Neural progenitor cell (in vitro differentiated cells): Measurements from ENCODE around the gene SMIM28. TPM values are rescaled to one million over a fixed set of nuclear protein-coding genes. Genes with fewer than 3 reads are reported as not detected.

Experiments used
- DNase-seq: peaks from one replicate; pipeline ENCODE4 v3.0.0-alpha.2; 2016; ENCODE audit warnings: low spot score
- H2AFZ ChIP-seq: fragments of 200-600 bp; sonication (generic); replicated peaks from 2 replicates; pipeline ENCODE4 v1.6.1; 2016; ENCODE audit warnings: antibody characterized with exemption
- H3F3A ChIP-seq: fragments of 200-600 bp; sonication (generic); 2 replicates; pipeline ENCODE4 v1.6.1; 2016; ENCODE audit warnings: antibody characterized with exemption, low read depth
- H3K27ac ChIP-seq: fragments of 200-600 bp; sonication (generic); 2 replicates; pipeline ENCODE4 v1.5.1; 2016; ENCODE audit warnings: mild to moderate bottlenecking
- H3K27me3 ChIP-seq: fragments of 200-600 bp; sonication (generic); 2 replicates; pipeline ENCODE4 v1.6.1; 2016; ENCODE audit warnings: mild to moderate bottlenecking, moderate library complexity
- H3K36me3 ChIP-seq: fragments of 200-600 bp; sonication (generic); 2 replicates; pipeline ENCODE4 v1.5.1; 2016
- H3K4me1 ChIP-seq: fragments of 200-600 bp; sonication (generic); 2 replicates; pipeline ENCODE4 v1.6.1; 2016; ENCODE audit warnings: mixed run types
- H3K4me2 ChIP-seq: fragments of 200-600 bp; sonication (generic); 2 replicates; pipeline ENCODE4 v1.6.1; 2016
- H3K4me3 ChIP-seq: fragments of 200-600 bp; sonication (generic); 2 replicates; pipeline ENCODE4 v1.5.1; 2016
- H3K79me2 ChIP-seq: fragments of 200-600 bp; sonication (generic); 2 replicates; pipeline ENCODE4 v1.6.1; 2016; ENCODE audit warnings: low read depth
- H3K9ac ChIP-seq: fragments of 200-600 bp; sonication (generic); 2 replicates; pipeline ENCODE4 v1.6.1; 2016
- H3K9me3 ChIP-seq: fragments of 200-600 bp; sonication (generic); 2 replicates; pipeline ENCODE4 v1.5.1; 2016; ENCODE audit warnings: low read depth
- H4K20me1 ChIP-seq: fragments of 200-600 bp; sonication (generic); 2 replicates; pipeline ENCODE4 v1.6.1; 2016; ENCODE audit warnings: low read depth
- H3K27ac Mint-ChIP-seq: 3 replicates; pipeline ENCODE4 v1.8.0; 2021; ENCODE audit warnings: mixed read lengths
- H3K27me3 Mint-ChIP-seq: 2 replicates; pipeline ENCODE4 v1.8.0; 2022; ENCODE audit warnings: low read depth, mild to moderate bottlenecking, inconsistent platforms, moderate library complexity, mixed read lengths; ENCODE audit not compliant: insufficient read depth
- H3K36me3 Mint-ChIP-seq: 3 replicates; pipeline ENCODE4 v1.8.0; 2021; ENCODE audit warnings: mixed read lengths
- H3K4me1 Mint-ChIP-seq: 3 replicates; pipeline ENCODE4 v1.8.0; 2021; ENCODE audit warnings: mixed read lengths
- H3K4me3 Mint-ChIP-seq: 3 replicates; pipeline ENCODE4 v1.8.0; 2021; ENCODE audit warnings: mild to moderate bottlenecking, moderate library complexity, mixed read lengths
- H3K9me3 Mint-ChIP-seq: 3 replicates; pipeline ENCODE4 v1.8.0; 2020; ENCODE audit warnings: mixed read lengths
- EZH2 ChIP-seq: fragments of 200-600 bp; sonication (generic); IDR thresholded peaks from 2 replicates; pipeline ENCODE4 v1.6.1; 2017; ENCODE audit warnings: antibody characterized with exemption, mild to moderate bottlenecking, moderate library complexity
- EZH2phosphoT487 ChIP-seq: fragments of 200-600 bp; sonication (generic); IDR thresholded peaks from 2 replicates; pipeline ENCODE4 v1.6.1; 2017; ENCODE audit warnings: antibody characterized with exemption
- total RNA-seq: library from RNA; depleted of rRNA; stranded (reverse); fragments of >200 nt; gene quantifications from 2 replicates; pipeline ENCODE4 v1.2.3, GENCODE V29; 2015; ENCODE audit warnings: low replicate concordance
- TF ChIP-seq, protein P1 (sequence below): fragments of 200-600 bp; sonication (generic); IDR thresholded peaks from 2 replicates; pipeline ENCODE4 v1.5.1; 2017; ENCODE audit warnings: antibody characterized with exemption, mild to moderate bottlenecking

The SMIM28 gene
- total RNA-seq, result not detected in 2 replicates

DNA sequence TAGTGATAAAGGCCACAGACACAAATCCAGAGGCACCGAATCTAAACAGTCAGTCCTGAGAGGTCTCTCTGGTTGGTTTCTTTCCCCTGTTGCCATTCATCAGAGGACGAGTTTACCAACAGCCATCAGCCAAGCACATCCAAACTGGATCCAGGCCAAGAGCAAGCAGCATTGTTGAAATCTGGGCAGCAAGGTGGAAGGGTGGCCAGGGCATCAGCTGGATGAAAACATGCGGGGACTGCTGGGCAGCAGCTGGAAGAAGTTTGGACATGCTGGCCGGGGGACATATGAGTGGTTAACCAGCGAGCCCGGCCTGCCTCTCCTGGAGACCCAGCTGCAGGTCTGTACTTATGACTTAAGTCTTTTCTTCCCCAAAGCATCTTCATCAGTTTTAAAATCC lies at the start of gene SMIM28:
Gene SMIM28, plus strand, starts transcription at position 62 of the 400 bp plus-strand sequence. Its CDS starts 168 bp downstream, at position 230.
- Histone ChIP-seq H3K9me3 (no peaks in the 10 kb centered on the region), H3K4me2 (no peak within 1 kb of the TSS), H3K79me2 (no peaks in the 10 kb centered on the region), H4K20me1 (no peaks in the 10 kb centered on the region), H3K36me3 (no peaks in the 10 kb centered on the region), H3K27ac (no peak within 1 kb of the TSS), H3K9ac (no peak within 1 kb of the TSS), H3F3A (no peaks in the 10 kb centered on the region), H3K4me3 (no peak within 1 kb of the TSS), H3K4me1 (no peaks in the 10 kb centered on the region), H2AFZ (peak within 1 kb of the TSS; percentile 51), H3K27me3 (no peaks in the 10 kb centered on the region)
- Mint-ChIP-seq H3K36me3 (no peaks in the 10 kb centered on the region), H3K4me1 (peaks cover 2% of the 10 kb centered on the region), H3K27me3 (no peaks in the 10 kb centered on the region), H3K4me3 (no peak within 1 kb of the TSS), H3K9me3 (no peaks in the 10 kb centered on the region), H3K27ac (no peak within 1 kb of the TSS)
- TF ChIP-seq, protein P1, sequence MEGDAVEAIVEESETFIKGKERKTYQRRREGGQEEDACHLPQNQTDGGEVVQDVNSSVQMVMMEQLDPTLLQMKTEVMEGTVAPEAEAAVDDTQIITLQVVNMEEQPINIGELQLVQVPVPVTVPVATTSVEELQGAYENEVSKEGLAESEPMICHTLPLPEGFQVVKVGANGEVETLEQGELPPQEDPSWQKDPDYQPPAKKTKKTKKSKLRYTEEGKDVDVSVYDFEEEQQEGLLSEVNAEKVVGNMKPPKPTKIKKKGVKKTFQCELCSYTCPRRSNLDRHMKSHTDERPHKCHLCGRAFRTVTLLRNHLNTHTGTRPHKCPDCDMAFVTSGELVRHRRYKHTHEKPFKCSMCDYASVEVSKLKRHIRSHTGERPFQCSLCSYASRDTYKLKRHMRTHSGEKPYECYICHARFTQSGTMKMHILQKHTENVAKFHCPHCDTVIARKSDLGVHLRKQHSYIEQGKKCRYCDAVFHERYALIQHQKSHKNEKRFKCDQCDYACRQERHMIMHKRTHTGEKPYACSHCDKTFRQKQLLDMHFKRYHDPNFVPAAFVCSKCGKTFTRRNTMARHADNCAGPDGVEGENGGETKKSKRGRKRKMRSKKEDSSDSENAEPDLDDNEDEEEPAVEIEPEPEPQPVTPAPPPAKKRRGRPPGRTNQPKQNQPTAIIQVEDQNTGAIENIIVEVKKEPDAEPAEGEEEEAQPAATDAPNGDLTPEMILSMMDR, result no peak
- TF ChIP-seq EZH2phosphoT487 (no peak), EZH2 (no peak)
- DNase-seq, result no peak

DNA sequence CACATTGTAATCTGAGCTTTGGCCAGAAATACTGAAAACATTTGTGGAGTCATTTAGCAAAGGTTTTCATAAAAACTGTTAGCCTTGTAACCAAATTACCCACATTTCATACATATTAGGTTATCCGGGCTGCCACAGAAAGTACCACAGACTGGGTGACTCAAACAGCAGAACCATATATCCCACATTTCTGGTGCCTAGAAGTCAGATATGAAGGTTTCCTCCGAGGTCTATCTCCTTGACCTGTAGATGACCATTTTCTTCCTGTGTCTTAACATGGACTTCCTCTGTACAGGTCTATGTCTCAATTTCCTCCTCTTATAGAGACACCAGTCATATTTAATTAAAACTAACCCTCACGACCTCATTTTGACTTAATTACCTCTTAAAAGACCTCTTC lies 49.5 kb upstream of the SMIM28 start:
- Histone ChIP-seq H3K79me2 (no peaks in the 10 kb centered on the region), H2AFZ (no peak overlapping the region), H4K20me1 (no peaks in the 10 kb centered on the region), H3F3A (peaks cover 4% of the 10 kb centered on the region), H3K27me3 (no peaks in the 10 kb centered on the region), H3K27ac (no peak overlapping the region), H3K4me3 (no peak overlapping the region), H3K4me2 (no peak overlapping the region), H3K9ac (no peak overlapping the region), H3K9me3 (no peaks in the 10 kb centered on the region), H3K36me3 (no peaks in the 10 kb centered on the region), H3K4me1 (peaks cover 4% of the 10 kb centered on the region)
- Mint-ChIP-seq H3K9me3 (no peaks in the 10 kb centered on the region), H3K4me3 (no peak overlapping the region), H3K36me3 (no peaks in the 10 kb centered on the region), H3K27ac (no peak overlapping the region), H3K27me3 (no peaks in the 10 kb centered on the region), H3K4me1 (no peaks in the 10 kb centered on the region)
- TF ChIP-seq, protein P1, result no peak
- no peak for TF ChIP-seq EZH2phosphoT487
- DNase-seq, result no peak

DNA sequence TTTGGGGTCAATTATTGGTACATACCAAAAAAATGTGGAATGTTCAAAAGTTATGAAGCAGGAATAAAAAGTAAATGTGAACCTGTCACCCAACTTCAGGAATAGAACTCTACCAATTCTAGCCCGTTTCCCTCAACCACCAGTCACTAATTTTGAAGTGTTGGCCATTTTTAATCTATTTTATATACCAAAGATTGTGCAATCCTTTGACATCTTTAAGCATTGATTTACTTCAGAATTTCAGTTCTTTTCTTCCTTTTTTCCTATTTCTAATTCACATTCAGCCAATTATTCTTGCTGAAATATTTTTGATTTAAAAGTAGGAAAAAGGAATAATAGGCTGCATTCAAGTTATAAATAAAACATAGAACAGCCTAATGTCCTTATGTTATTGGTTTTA lies 46.9 kb upstream of the SMIM28 start:
- no peak overlapping the region for H3K4me2 ChIP-seq
- no peaks in the 10 kb centered on the region for H4K20me1 ChIP-seq
- TF ChIP-seq, protein P1, result no peak
- TF ChIP-seq EZH2phosphoT487 (no peak), EZH2 (no peak)
- no peak for DNase-seq
- no peak overlapping the region for H3K4me3 ChIP-seq
- H3K36me3 Mint-ChIP-seq, result no peaks in the 10 kb centered on the region
- no peak overlapping the region for H3K4me3 Mint-ChIP-seq
- no peaks in the 10 kb centered on the region for H3K27me3 ChIP-seq
- H3K4me1 ChIP-seq, result peaks cover 4% of the 10 kb centered on the region
- no peak overlapping the region for H3K9ac ChIP-seq
- H3K79me2 ChIP-seq, result no peaks in the 10 kb centered on the region
- no peaks in the 10 kb centered on the region for H3K9me3 ChIP-seq
- H2AFZ ChIP-seq, result no peak overlapping the region
- H3K27ac Mint-ChIP-seq, result no peak overlapping the region
- H3K36me3 ChIP-seq, result no peaks in the 10 kb centered on the region
- H3K9me3 Mint-ChIP-seq, result no peaks in the 10 kb centered on the region
- H3K27me3 Mint-ChIP-seq, result no peaks in the 10 kb centered on the region
- H3F3A ChIP-seq, result peaks cover 4% of the 10 kb centered on the region
- H3K4me1 Mint-ChIP-seq, result no peaks in the 10 kb centered on the region
- no peak overlapping the region for H3K27ac ChIP-seq
